H9 (cell line): Measurements from ENCODE around the gene BTBD18. TPM values are rescaled to one million over a fixed set of nuclear protein-coding genes. Genes with fewer than 3 reads are reported as not detected.

ENCODE experiments used
- DNase-seq: peaks from one replicate; pipeline ENCODE4 v3.0.0-alpha.2; 2017
- H2AFZ ChIP-seq: one replicate; pipeline ENCODE4 v1.6.1; 2013; ENCODE audit warnings: mild to moderate bottlenecking, low read length, control low read depth, moderate library complexity
- H2AK5ac ChIP-seq: 2 replicates; pipeline ENCODE4 v1.6.1; 2013; ENCODE audit warnings: low read length, control low read depth, mixed read lengths; ENCODE audit not compliant: insufficient read length
- H2BK120ac ChIP-seq: one replicate; pipeline ENCODE4 v1.6.1; 2013; ENCODE audit warnings: low read depth, mild to moderate bottlenecking, low read length, control low read depth, inconsistent platforms; ENCODE audit not compliant: poor library complexity, severe bottlenecking
- H2BK12ac ChIP-seq: 2 replicates; pipeline ENCODE4 v1.6.1; 2013; ENCODE audit warnings: low read length, control low read depth, mixed read lengths, low read depth; ENCODE audit not compliant: insufficient read length
- H2BK15ac ChIP-seq: 2 replicates; pipeline ENCODE4 v1.6.1; 2013; ENCODE audit warnings: low read depth, low read length, control low read depth
- H2BK20ac ChIP-seq: one replicate; pipeline ENCODE4 v1.6.1; 2013; ENCODE audit warnings: low read depth, mild to moderate bottlenecking, low read length, control low read depth, inconsistent platforms; ENCODE audit not compliant: poor library complexity, severe bottlenecking
- H2BK5ac ChIP-seq: 2 replicates; pipeline ENCODE4 v1.6.1; 2013; ENCODE audit warnings: low read length, control low read depth, mixed read lengths; ENCODE audit not compliant: insufficient read length
- H3K14ac ChIP-seq: 2 replicates; pipeline ENCODE4 v1.6.1; 2013; ENCODE audit warnings: low read length, control low read depth; ENCODE audit not compliant: insufficient read depth
- H3K18ac ChIP-seq: 2 replicates; pipeline ENCODE4 v1.6.1; 2013; ENCODE audit warnings: low read depth, mild to moderate bottlenecking, mixed read lengths, low read length, control low read depth; ENCODE audit not compliant: insufficient read length
- H3K23ac ChIP-seq: 2 replicates; pipeline ENCODE4 v1.6.1; 2013; ENCODE audit warnings: low read length, control low read depth, mixed read lengths, low read depth; ENCODE audit not compliant: insufficient read length
- H3K23me2 ChIP-seq: 2 replicates; pipeline ENCODE4 v1.6.1; 2013; ENCODE audit warnings: low read depth, mild to moderate bottlenecking, mixed read lengths, low read length, control low read depth; ENCODE audit not compliant: insufficient read length, poor library complexity, severe bottlenecking
- H3K27ac ChIP-seq: 2 replicates; pipeline ENCODE4 v1.5.1; 2013; ENCODE audit warnings: low read length, control low read depth, mixed read lengths, low read depth; ENCODE audit not compliant: insufficient read length
- H3K27me3 ChIP-seq: 2 replicates; pipeline ENCODE4 v1.6.1; 2013; ENCODE audit warnings: low read length, control low read depth, inconsistent platforms; ENCODE audit not compliant: insufficient read depth
- H3K4ac ChIP-seq: 2 replicates; pipeline ENCODE4 v1.6.1; 2013; ENCODE audit warnings: low read depth, mild to moderate bottlenecking, control low read depth, inconsistent platforms, low read length, moderate library complexity
- H3K4me1 ChIP-seq: 2 replicates; pipeline ENCODE4 v1.6.1; 2013; ENCODE audit warnings: low read length, control low read depth, inconsistent platforms; ENCODE audit not compliant: insufficient read depth
- H3K4me2 ChIP-seq: 2 replicates; pipeline ENCODE4 v1.6.1; 2013; ENCODE audit warnings: low read length, control low read depth, mixed read lengths; ENCODE audit not compliant: insufficient read length, insufficient read depth
- H3K56ac ChIP-seq: 2 replicates; pipeline ENCODE4 v1.6.1; 2013; ENCODE audit warnings: low read depth, mild to moderate bottlenecking, mixed read lengths, low read length, control low read depth; ENCODE audit not compliant: insufficient read length
- H3K79me1 ChIP-seq: 2 replicates; pipeline ENCODE4 v1.6.1; 2013; ENCODE audit warnings: low read depth, mild to moderate bottlenecking, moderate library complexity, low read length, control low read depth, inconsistent platforms; ENCODE audit not compliant: insufficient read depth, poor library complexity, severe bottlenecking
- H3K79me2 ChIP-seq: 2 replicates; pipeline ENCODE4 v1.6.1; 2013; ENCODE audit warnings: low read length, control low read depth, inconsistent platforms; ENCODE audit not compliant: insufficient read depth
- H3K9ac ChIP-seq: 2 replicates; pipeline ENCODE4 v1.6.1; 2013; ENCODE audit warnings: low read length, control low read depth, mixed read lengths; ENCODE audit not compliant: insufficient read length; ENCODE audit errors: extremely low read depth
- H3K9me3 ChIP-seq: one replicate; pipeline ENCODE4 v1.6.1; 2013; ENCODE audit warnings: low read depth, low read length, inconsistent platforms; ENCODE audit not compliant: control insufficient read depth
- H3T11ph ChIP-seq: one replicate; pipeline ENCODE4 v1.6.1; 2013; ENCODE audit warnings: mild to moderate bottlenecking, low read length, control low read depth, inconsistent platforms
- H4K20me1 ChIP-seq: one replicate; pipeline ENCODE4 v1.6.1; 2013; ENCODE audit not compliant: control insufficient read depth, insufficient read length, insufficient read depth
- H4K5ac ChIP-seq: 2 replicates; pipeline ENCODE4 v1.6.1; 2013; ENCODE audit warnings: low read depth, mild to moderate bottlenecking, mixed read lengths, low read length, control low read depth; ENCODE audit not compliant: insufficient read length
- H4K8ac ChIP-seq: replicated peaks from 2 replicates; pipeline ENCODE4 v1.6.1; 2013; ENCODE audit warnings: low read length, control low read depth, mixed read lengths, low read depth; ENCODE audit not compliant: insufficient read length
- H4K91ac ChIP-seq: 2 replicates; pipeline ENCODE4 v1.6.1; 2013; ENCODE audit warnings: low read depth, mild to moderate bottlenecking, moderate library complexity, mixed read lengths, low read length, control low read depth; ENCODE audit not compliant: insufficient read length
- H3K27ac Mint-ChIP-seq, 3 experiments: 2 replicates in 2 of 3; 3 replicates in 1 of 3; pipeline ENCODE4 v1.8.0; 2020 to 2021; ENCODE audit warnings: mixed read lengths in 3 of 3, mild to moderate bottlenecking in 1 of 3, moderate library complexity in 1 of 3
- H3K27me3 Mint-ChIP-seq: 2 replicates; pipeline ENCODE4 v1.8.0; 2021; ENCODE audit warnings: low read depth, mild to moderate bottlenecking, moderate library complexity, mixed read lengths
- H3K36me3 Mint-ChIP-seq, 3 experiments: 2 replicates in 2 of 3; 3 replicates in 1 of 3; pipeline ENCODE4 v1.8.0; 2020 to 2021; ENCODE audit warnings: low read depth in 3 of 3, mixed read lengths in 3 of 3; ENCODE audit not compliant: insufficient read depth in 1 of 3
- H3K4me1 Mint-ChIP-seq, 2 experiments: 2 replicates each; pipeline ENCODE4 v1.8.0; 2020; ENCODE audit warnings: mixed read lengths in 2 of 2
- H3K4me3 Mint-ChIP-seq, 2 experiments: 2 replicates in 1 of 2; 3 replicates in 1 of 2; pipeline ENCODE4 v1.8.0; 2020 to 2021; ENCODE audit warnings: mild to moderate bottlenecking in 2 of 2, mixed read lengths in 2 of 2, moderate library complexity in 1 of 2
- H3K9me3 Mint-ChIP-seq, 2 experiments: 2 replicates in 1 of 2; 3 replicates in 1 of 2; pipeline ENCODE4 v1.8.0; 2020; ENCODE audit warnings: mild to moderate bottlenecking in 2 of 2, mixed read lengths in 2 of 2, moderate library complexity in 1 of 2
- WGBS: extraction: QIAGEN DNeasy Blood & Tissue Kit; methylation state at CpG from one replicate; pipeline ENCODE4 v1.1.7; 2013; ENCODE audit warnings: missing lambda C conversion rate, low lambda C conversion rate, mixed read lengths; ENCODE audit not compliant: insufficient read length; ENCODE audit errors: extremely low coverage; 5-methylcytosine and 5-hydroxymethylcytosine counted together
- total RNA-seq: library from RNA; stranded (reverse); gene quantifications from 2 replicates; pipeline ENCODE4 v1.2.1, GENCODE V29; 2021
- TF ChIP-seq, protein P1 (sequence below): fragments of 200-600 bp; sonication (generic); conservative IDR thresholded peaks from 3 replicates; pipeline ENCODE4 v1.8.0; 2021; ENCODE audit warnings: antibody characterized with exemption, mild to moderate bottlenecking

The BTBD18 gene
- total RNA-seq, 1 experiment from 2014 or later = not detected

- H3K27me3 Mint-ChIP-seq = no peaks in the 10 kb centered on the region
- no peak overlapping the region for H3K14ac ChIP-seq
- H2BK12ac ChIP-seq = no peak overlapping the region
- H4K91ac ChIP-seq = no peak overlapping the region
- H3K27ac Mint-ChIP-seq = no peak overlapping the region
- H2BK120ac ChIP-seq = no peak overlapping the region
- no peak overlapping the region for H2BK20ac ChIP-seq
- H3K23ac ChIP-seq = no peak overlapping the region
- H3K79me2 ChIP-seq = peaks cover 2% of the 10 kb centered on the region; the same call in 1 of the 2 replicates
- no peak overlapping the region for H3K9ac ChIP-seq
- no peaks in the 10 kb centered on the region for H3K9me3 Mint-ChIP-seq
- H3K23me2 ChIP-seq = no peaks in the 10 kb centered on the region
- WGBS = no CpG with 5 or more reads among the region's 1 CpG
- no peak overlapping the region for H3K56ac ChIP-seq
- no peak overlapping the region for H2AFZ ChIP-seq
- no peak overlapping the region for H4K8ac ChIP-seq
- H2AK5ac ChIP-seq = no peak overlapping the region
- no peak overlapping the region for H3K4ac ChIP-seq
- no peaks in the 10 kb centered on the region for H3K27me3 ChIP-seq
- H3K36me3 Mint-ChIP-seq = peaks cover 9 to 17% (median 15%) of the 10 kb centered on the region in 3 experiments; a peak in 6 of 7 replicates
- H2BK5ac ChIP-seq = no peak overlapping the region
- H3K9me3 ChIP-seq = no peaks in the 10 kb centered on the region
- H4K5ac ChIP-seq = no peak overlapping the region
- TF ChIP-seq, protein P1, sequence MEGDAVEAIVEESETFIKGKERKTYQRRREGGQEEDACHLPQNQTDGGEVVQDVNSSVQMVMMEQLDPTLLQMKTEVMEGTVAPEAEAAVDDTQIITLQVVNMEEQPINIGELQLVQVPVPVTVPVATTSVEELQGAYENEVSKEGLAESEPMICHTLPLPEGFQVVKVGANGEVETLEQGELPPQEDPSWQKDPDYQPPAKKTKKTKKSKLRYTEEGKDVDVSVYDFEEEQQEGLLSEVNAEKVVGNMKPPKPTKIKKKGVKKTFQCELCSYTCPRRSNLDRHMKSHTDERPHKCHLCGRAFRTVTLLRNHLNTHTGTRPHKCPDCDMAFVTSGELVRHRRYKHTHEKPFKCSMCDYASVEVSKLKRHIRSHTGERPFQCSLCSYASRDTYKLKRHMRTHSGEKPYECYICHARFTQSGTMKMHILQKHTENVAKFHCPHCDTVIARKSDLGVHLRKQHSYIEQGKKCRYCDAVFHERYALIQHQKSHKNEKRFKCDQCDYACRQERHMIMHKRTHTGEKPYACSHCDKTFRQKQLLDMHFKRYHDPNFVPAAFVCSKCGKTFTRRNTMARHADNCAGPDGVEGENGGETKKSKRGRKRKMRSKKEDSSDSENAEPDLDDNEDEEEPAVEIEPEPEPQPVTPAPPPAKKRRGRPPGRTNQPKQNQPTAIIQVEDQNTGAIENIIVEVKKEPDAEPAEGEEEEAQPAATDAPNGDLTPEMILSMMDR = no peak
- H3K4me2 ChIP-seq = no peak overlapping the region
- peaks cover 3% of the 10 kb centered on the region for H3K79me1 ChIP-seq
- H3T11ph ChIP-seq = no peak overlapping the region
- no peak overlapping the region for H2BK15ac ChIP-seq
- no peak overlapping the region for H3K4me3 Mint-ChIP-seq
- H3K18ac ChIP-seq = no peak overlapping the region
- peaks cover 28% of the 10 kb centered on the region in 2 experiments for H3K4me1 Mint-ChIP-seq
- no peaks in the 10 kb centered on the region for H4K20me1 ChIP-seq
- no peaks in the 10 kb centered on the region; the same call in 1 of the 2 replicates for H3K4me1 ChIP-seq
- no peak overlapping the region for H3K27ac ChIP-seq
- DNase-seq = no peak
These were observed 19.0 kb downstream of the BTBD18 start for GRCh38 chr11:57732661-57733060.
